Measurements from ENCODE around the gene DYNLT2B.
"Not testable (repeated sequence)": the region's sequence is repeated elsewhere in the genome, so short reads cannot be mapped to it uniquely, and the experiment has no call there.

- TF ChIP-seq CTCF (conservative IDR thresholded peaks at IDR 0.05; ENCODE audit: low read length); EZH2phosphoT487 (IDR thresholded peaks at IDR 0.05; ENCODE audit: borderline replicate concordance): not testable (repeated sequence)
These were observed 997 bp downstream of the DYNLT2B start for GRCh38 chr3:196316799-196317686.
